Hematopoietic multipotent progenitor cell treated with erythropoietin and hydrocortisone succinate and interleukin-3 and kit ligand, for 15 days (in vitro differentiated cells): ENCODE data around the gene RAB42.
"Not testable (repeated sequence)": the region's sequence is repeated elsewhere in the genome, so short reads cannot be mapped to it uniquely, and the experiment has no call there.

Experiments
- DNase-seq: peaks from one replicate; pipeline ENCODE4 v3.0.0-alpha.2; 2015; ENCODE audit warnings: low spot score

Gene RAB42

DNA sequence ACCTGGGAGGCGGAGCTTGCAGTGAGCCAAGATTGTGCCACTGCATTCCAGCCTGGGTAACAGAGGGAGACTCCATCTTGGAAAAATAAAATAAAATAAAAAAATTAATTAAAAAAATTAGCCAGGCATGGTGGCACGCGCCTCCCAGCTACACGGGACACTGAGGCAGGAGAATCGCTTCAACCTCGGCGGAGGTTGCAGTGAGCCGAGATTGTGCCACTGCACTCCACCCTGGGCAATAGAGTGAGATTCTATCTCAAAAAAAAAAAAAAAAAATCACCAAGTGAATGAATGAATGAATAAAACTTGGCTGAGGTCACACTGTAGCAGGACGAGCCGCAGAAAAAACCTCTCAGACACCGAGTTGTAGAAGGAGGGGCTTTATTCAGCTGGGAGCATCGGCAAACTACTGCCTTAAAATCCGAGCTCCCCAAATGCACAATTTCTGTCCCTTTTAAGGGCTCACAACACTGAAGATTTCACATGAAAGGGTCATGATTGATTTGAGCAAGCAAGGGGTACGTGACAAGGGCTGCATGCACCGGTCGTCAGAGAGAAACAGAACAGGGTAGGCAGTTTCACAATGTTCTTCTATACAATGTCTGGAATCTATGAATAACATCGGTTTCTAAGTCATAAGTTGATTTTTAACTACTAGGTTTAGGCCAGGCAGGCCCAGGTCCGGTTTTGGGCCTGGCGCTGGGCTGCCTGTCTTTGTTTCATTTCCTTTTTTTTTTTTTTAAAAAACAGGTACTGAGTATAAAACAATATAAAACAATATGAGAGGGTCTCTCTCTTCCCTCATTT is 5.3 kb upstream of the RAB42 start:
- DNase-seq, result not testable (repeated sequence)

DNA sequence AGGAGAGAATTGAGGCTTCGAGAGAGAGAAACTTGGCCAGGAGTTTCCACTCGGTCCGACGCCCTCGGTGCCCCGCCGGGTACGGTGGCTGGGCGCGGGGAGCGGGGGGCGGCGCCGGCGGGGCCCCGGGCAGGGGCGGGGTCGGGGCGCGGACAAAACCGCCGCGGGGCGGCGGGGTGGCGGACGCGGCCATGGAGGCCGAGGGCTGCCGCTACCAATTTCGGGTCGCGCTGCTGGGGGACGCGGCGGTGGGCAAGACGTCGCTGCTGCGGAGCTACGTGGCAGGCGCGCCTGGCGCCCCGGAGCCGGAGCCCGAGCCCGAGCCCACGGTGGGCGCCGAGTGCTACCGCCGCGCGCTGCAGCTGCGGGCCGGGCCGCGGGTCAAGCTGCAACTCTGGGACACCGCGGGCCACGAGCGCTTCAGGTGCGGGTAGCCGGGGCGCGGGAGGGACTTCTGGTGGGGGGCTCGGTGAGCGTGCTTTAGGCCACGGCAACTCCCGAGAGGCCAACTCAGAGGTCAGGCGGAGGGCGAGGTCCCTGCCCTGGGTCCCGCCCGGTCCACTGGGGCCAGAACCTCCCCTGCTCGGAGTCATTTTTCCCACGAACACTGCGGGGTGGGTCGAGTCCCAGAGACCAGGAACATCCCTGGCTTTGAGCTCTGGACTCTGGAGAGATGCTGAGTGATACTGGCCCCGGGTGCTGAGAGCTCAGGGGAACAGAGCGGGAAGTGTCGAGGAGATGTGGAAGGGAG is 431 bp downstream of the RAB42 start:
- DNase-seq, result no peak

DNA sequence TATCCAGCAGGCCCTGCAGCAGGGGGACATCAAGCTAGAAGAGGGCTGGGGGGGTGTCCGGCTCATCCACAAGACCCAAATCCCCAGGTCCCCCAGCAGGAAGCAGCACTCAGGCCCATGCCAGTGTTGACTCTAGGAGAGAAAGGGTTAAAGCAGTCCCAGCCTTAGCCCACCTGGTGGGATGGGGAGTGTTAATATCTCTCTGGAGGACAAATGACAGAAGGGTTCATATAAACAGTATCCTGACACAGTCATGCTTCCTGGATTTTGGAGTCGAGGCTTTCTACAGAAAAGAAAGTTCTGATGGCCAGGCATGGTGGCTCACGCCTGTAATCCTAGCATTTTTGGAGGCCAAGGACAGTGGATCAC is 1.9 kb downstream of the RAB42 start:
- DNase-seq, result not testable (repeated sequence)

DNA sequence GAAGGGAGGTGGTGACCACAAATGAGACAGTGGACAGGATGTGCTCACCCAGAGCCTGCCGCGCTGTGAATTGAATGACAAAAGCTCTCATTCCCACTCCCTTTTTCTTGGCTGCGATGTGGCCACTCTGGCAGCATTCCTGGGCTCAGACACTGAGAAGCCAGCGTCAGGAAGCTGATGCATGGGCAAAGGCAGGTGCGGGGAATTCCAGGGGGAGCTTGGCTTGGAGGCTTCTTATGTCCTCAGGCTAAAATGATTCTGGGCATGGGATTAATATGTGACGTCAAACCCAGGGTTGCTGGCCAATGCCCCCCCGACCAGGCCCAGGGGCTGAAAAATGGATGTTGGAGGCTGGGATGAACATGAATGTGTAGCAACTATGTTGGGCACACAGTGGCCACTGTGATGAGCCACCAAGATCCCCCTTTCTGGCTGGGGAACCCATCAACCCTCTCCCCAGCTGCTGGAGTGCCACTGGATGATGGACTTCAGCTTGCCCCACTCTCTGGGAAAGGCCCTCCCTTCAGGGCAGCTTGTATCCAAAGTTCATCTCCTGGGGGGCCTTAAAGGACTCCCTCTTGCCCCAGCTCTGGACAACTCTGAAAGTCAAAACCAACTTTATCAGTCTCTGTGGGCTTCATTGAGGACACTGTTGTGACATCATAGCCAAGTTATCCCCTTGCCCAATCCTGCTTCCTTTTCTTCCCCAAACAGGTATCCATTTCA is 2.8 kb downstream of the RAB42 start:
- DNase-seq, result not testable (repeated sequence)

DNA sequence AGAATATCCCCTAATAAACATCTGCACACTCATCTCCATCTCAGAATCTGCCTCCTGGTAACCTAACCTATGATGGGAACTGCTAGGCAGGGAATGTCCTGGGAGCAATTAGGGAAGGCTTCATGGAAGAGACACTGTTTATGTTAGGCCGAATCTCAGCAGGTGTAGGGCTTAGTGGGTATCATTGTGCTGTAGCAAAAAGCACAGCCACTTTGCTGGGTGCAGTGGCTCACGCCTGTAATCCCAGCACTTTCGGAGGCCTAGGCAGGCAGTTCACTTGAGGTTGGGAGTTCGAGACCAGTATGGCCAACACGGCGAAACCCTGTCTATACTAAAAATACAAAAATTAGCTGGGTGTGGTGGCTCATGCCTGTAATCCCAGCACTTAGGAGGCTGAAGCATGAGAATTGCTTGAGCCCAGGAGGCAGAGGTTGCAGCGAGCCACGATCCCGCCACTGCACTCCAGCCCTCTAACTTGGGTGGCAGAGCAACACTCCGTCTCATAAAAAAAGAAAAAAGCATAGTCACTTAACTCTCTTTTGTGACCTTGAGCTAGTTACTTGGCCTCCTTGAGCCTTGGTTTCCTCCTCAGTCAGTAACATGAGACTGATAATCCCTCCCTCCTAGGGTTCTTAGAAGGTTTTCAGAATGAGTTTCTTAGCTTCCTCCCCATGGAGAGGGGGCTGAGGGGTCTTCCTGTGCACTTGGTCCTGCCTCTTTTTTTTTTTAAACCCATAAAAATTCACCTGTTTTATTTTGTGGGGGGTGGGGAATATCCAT is 3.5 kb downstream of the RAB42 start:
- no peak for DNase-seq

DNA sequence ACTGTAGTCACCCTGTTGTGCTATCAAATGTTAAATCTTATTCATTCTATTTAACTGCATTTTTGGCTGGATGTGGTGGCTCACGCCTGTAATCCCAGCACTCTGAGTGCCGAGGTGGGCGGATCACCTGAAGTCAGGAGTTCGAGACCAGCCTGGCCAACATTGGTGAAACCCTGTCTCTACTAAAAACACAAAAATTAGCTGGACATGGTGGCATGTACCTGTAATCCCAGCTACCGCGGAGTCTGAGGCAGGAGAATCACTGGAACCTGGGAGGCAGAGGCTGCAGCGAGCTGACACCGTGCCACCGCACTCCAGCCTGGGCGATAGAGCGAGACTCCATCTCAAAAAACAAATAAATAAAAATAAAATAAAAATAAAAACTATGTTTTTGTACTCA is 4.2 kb downstream of the RAB42 start:
- DNase-seq, result not testable (repeated sequence)

DNA sequence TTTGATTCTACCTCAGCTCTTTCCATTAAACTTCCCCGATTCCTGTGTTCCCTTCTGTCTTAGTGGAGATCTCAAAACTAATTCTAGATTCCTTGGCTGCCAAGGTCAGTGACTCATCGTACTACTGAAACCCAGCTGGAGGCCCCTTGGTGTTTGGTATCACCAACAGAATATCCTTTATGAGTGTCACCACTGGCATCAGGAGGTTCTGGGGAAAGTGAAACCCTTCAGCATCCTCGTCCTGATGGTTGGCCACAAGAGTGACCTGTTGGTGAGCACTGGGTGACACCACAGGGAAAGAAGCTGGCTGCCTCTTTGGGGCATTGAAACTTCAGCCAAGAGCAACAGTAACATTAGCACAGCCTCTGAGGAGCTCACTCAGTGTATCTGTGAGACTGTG is 9.6 kb downstream of the RAB42 start:
- no peak for DNase-seq

DNA sequence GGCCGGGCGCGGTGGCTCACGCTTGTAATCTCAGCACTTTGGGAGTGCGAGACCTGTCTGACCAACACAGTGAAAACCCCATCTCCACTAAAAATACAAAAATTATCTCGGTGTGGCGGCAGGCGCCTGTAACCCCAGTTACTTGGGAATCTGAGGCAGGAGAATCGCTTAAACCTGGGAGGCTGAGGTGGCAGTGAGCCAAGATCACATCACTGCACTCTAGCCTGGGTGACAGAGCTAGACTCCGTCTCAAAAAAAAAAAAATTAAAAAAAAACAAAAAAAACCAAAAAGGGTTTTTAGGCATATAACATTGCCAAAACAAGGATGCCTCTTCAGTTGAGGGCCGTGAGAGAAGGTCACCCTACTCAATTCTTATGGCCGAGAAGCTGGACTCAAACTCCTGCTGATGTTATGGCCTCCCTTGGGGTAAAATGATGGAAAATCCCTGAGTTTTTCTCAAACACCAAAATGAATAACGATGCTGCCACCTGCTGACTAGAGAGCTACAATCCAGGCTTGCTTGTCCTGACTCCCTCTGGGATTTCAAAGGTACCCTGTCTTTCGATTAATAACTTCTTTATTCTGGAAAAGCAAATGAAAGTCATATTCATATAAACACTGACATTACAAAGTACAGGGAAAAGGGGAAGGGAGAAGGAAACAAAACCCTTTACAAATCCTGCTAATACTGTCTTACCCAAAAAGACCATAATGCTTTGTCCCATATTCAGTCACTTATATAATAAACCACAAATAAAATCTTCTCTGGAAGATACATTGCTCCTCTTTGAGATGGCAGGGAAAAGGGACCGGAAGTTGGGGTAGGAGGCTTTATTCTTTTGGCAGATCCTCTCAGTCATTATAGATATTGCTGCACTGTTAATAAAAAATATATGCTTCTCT is 10.7 kb downstream of the RAB42 start:
- DNase-seq, result peak; percentile 66

DNA sequence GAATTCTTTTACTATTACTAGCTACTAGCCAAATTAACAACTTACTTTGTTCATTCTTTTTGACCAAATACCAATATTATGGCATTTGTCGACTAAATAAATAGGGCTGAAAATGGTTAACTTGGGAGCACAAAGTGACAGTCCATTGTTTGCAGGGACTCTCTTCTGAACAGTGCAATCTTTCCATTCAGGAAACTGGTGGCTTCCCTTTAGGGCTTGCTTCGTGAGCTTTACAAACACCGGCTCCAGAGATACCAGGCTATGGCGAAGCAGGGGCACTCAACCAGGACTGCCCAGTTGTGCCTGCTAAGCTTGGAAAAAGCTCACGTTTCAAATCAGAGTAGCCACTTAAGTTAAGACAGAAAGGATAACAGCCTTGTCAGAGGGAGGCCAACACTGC is 12.3 kb downstream of the RAB42 start:
- no peak for DNase-seq

DNA sequence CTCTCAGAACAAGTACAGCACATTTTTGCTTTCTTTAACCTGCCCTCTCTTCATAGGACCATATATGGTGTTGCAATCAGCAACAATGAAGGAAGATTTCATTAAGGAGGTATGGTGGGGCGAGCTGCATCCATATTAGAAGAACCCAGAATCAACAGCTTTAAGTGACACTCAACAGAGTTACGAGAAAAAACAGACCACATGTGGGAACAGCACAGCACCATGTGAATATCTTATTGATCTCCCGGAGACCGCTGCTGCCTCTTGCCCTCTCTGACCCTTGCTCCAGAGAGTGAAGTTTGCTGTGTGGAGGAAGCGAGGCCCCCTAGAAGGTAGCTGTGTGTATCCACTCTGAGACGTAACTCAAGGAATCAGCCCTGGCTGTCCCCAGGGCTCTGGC is 12.9 kb downstream of the RAB42 start:
- DNase-seq, result no peak

DNA sequence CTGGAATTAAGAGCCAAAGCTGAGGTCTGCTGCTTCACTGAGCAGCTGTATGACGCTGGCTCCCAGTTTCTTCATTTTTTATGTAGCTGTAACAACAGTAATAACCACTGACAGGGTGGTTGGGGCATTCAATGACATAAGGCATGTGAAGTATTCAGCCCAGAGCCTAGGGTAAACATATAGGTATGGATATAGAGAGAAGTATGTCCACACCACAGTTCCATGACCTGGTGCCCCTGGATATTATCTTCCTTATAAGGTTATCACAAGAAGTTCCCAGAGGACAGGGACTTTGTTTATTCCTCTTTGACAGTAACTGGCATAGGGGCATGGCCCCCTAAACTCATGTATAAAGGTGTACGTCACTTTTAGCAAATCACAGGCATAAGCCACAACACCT is 14.7 kb downstream of the RAB42 start:
- DNase-seq, result no peak

DNA sequence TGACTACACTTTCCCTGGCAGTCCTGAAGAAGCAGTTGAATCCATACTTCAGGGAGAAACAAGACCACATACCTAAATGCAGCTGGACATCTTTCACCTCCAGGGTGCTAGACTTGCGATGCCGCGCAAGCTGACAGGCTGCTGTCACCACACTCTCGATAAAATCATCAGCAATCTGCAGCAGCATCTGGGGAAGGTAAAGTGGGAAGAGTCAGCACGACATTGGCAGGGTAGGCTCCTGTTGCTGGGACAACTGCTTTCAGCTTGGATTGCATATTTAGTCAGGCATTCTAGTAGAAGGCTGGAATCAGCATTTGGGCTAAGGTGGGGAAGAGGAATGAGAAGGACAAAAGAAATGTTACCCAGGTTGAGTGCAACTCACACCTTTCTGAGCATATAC is 21.1 kb downstream of the RAB42 start:
- DNase-seq, result no peak

DNA sequence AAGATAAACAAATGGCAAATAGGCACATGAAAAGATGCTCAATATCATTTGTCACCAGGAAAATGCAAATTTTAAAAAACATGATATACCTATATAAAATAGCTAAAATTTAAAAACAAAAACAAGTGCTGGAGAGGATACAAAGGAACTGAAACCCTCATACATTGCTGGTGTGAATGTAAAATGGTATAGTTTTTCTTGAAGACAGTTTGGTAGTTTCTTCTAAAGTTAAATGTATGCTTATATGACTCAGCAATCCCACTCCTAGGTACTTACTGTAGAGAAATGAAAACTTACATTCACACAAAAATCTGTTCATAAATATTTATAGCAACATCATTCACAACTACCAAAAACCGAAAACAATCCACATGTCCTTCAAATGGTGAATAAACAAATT is 39.6 kb downstream of the RAB42 start:
- DNase-seq, result no peak

DNA sequence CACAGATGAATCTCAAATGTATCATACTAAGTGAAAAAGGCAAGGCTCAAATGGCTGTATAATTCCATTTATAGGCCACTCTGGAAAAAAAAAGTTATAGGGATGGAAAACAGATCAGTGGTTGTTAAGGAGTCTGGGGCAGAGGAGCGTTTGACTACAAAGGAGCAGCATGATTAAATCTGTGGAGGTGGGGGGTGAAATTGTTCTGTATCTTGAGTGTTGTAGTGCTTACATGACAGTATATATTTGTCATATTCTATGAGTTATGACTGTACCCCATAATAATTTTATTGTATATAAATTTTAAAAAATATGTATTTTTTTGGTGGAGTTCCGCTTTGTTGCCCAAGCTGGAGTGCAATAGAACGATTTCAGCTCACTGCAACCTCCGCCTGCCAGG is 40.5 kb downstream of the RAB42 start:
- DNase-seq, result no peak

DNA sequence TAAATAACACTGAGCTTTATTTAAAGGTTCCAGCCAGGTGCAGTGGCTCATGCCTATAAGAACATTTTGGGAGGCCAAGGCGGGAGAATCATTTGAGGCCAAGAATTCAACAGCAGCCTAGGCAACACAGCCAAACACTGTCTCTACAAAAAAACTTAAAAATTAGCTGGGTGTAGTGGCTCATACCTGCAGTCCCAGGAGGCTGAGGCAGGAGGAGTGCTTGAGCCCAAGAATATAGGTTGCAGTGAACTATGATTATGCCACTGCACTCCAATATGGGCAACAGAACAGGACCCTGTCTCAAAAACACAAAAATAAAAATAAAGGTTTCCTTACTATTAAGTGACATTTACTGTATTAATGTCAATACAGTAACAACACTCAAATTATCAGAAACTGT is 48.7 kb downstream of the RAB42 start:
- peak; percentile 44 for DNase-seq

DNA sequence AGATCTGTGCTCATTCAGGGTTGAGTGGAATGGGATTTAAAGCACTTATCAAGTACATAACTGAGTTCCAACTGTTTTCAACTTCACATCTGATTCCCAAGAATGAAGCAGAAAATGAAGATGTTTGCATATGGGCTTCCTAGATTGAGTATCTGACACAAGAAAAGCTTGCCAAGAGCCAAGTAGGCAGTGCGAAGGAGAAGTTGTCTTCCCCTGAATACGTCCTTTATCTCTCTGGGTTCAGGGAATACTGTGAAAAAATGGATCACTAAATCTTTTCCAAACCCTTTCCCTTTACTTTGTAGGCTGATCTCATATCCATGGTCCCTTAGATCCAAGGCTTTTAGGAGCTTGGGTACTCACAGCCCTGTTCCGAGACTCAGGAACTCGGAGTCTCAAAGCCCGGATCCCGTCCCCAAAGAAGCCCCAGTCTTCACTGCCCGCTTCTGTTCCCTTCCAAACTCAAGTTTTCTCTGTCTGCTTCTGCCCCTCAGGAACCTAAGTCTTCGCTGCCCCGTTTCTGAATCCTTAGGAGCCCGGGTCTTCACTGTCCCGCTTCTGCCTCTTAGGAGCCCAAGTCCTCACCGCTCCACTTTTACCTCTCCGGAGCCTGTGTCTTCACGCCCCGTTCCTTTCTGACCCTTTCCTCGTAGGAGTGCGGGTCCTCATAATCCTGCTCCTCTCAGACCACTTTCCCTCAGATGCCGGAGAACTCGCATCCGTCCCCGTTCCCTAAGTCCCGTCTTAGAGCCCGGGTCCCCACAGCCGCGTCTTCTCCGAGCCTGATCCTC is 50.2 kb downstream of the RAB42 start:
- DNase-seq, result peak; percentile 37

DNA sequence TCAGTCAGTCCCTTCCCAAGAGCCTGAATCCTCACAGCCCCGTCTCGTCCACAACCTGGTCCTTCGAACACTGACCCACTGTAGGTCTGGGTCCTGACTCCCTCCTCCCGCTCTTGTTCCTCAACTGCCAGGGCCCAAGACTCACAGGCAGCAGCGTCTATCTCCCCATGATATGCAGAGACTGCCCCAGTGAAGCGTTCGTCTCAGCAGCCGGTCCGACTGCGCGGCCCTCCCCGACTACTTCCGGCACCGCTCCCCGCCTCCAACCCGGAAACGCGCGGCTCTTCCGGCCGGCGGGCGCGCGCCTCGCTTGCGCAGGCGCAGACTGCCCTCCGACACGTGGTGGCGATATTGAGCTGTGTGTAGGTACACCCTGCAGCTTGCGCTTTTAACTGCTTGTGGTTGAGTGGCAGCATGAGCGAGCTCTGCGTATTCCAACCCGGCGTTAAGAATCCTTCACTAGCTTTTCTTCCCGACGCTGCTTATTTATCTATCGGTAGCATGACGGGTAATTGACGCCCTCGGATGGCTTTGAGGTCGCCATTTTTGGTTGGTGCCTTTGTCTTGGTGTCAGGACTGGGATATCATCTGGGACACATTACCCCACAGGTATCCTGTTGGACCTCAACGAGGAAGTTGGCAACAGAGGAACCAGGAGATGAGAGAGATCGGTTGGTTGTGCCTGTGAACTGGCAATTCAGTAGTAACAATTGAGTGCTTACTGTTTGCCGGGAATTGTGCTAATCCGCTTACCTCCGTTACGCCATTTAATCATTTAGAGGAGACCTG is 51.0 kb downstream of the RAB42 start, which contains the start of gene TAF12:
Gene TAF12 (minus strand): TSS at position 221 of the 789 bp plus-strand sequence. CDS start 20,986 bp downstream, outside the sequence.
- peak; percentile 96 for DNase-seq

DNA sequence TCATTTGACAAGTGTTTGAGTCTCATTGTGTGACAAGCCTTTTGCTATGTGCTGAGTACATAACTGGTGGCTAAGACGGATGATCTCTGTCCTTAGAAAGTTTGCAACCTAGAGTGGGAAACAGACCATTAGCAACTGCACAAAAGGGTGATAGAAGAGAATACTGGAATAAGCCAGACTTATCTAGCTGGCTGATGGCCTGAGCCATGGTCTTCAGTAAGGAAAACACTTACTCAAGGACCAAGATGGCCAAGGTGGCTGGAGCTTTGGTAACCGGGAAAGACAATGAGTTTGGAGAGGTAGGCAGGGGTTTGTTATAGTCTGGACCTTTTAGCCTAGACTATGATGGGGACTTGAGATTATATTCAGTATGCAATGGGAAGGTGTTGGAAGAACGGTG is 52.4 kb downstream of the RAB42 start:
- DNase-seq, result no peak
